Common myeloid progenitor, CD34-positive (primary cell): Measurements from ENCODE around the gene ASTN2.

Experiments
- CTCF ChIA-PET: fragments of 350-600 bp; sonication (Branson Sonifier 250); formaldehyde crosslinking; loops from one replicate; lab custom pipeline; 2021; ENCODE audit warnings: antibody characterized with exemption; lab: Charles Lee
- POLR2A ChIA-PET: fragments of 350-600 bp; sonication (Branson Sonifier 250); formaldehyde crosslinking; loops from one replicate; lab custom pipeline; 2021; ENCODE audit warnings: antibody characterized with exemption; lab: Charles Lee
- DNase-seq, 3 donors: peaks; one replicate each; pipeline versions ENCODE4 v3.0.0 to v3.0.0-alpha.2; 2013
- H3K27ac ChIP-seq, 2 experiments: 1 replicate in 1 of 2; 2 replicates in 1 of 2; pipeline ENCODE4 v1.7.0; 2013; ENCODE audit warnings: inconsistent platforms in 2 of 2, low read length in 2 of 2, mild to moderate bottlenecking in 2 of 2, low read depth in 1 of 2, moderate library complexity in 1 of 2; ENCODE audit not compliant: severe bottlenecking in 2 of 2, insufficient read depth in 1 of 2, poor library complexity in 1 of 2
- H3K27me3 ChIP-seq, 5 experiments: replicated peaks in 2 of 5; 1 replicate in 3 of 5; 2 replicates in 2 of 5; pipeline versions ENCODE4 v1.6.1 to v1.7.0; 2013; ENCODE audit warnings: low read length in 4 of 5, mild to moderate bottlenecking in 2 of 5, moderate library complexity in 2 of 5, inconsistent platforms in 1 of 5; ENCODE audit not compliant: insufficient read depth in 5 of 5, control insufficient read depth in 4 of 5
- H3K36me3 ChIP-seq, 4 experiments: 1 replicate in 2 of 4; 2 replicates in 2 of 4; pipeline versions ENCODE4 v1.6.1 to v1.7.0; 2013; ENCODE audit warnings: low read length in 3 of 4, control low read depth in 1 of 4, mild to moderate bottlenecking in 1 of 4; ENCODE audit not compliant: control insufficient read depth in 4 of 4, insufficient read depth in 4 of 4
- H3K4me1 ChIP-seq, 4 experiments: 1 replicate in 3 of 4; 2 replicates in 1 of 4; pipeline versions ENCODE4 v1.6.1 to v1.7.1; 2013; ENCODE audit warnings: low read length in 3 of 4, mild to moderate bottlenecking in 3 of 4, control low read depth in 1 of 4, inconsistent platforms in 1 of 4, moderate library complexity in 1 of 4; ENCODE audit not compliant: control insufficient read depth in 4 of 4, insufficient read depth in 4 of 4; ENCODE audit errors: control extremely low read depth in 1 of 4
- H3K4me3 ChIP-seq, 7 experiments: 1 replicate in 4 of 7; 2 replicates in 3 of 7; pipeline versions ENCODE4 v1.5.1 to v1.7.0; 2013; ENCODE audit warnings: mild to moderate bottlenecking in 7 of 7, low read length in 6 of 7, moderate library complexity in 6 of 7, inconsistent platforms in 2 of 7, low read depth in 2 of 7, control low read depth in 1 of 7; ENCODE audit not compliant: insufficient read depth in 4 of 7, control insufficient read depth in 1 of 7; ENCODE audit errors: extremely low read depth in 1 of 7
- H3K9me3 ChIP-seq, 5 experiments: 1 replicate in 4 of 5; 2 replicates in 1 of 5; pipeline versions ENCODE4 v1.6.1 to v1.7.1; 2013; ENCODE audit warnings: low read length in 4 of 5, mild to moderate bottlenecking in 2 of 5, inconsistent platforms in 1 of 5, low read depth in 1 of 5, moderate library complexity in 1 of 5; ENCODE audit not compliant: control insufficient read depth in 4 of 5, insufficient read depth in 2 of 5; ENCODE audit errors: control extremely low read depth in 1 of 5
- WGBS: methylation state at CpG from one replicate; pipeline ENCODE4 v1.1.5; 2013; ENCODE audit not compliant: insufficient coverage; 5-methylcytosine and 5-hydroxymethylcytosine counted together

Gene ASTN2

GRCh38 chr9:116480700-116481099, 934.2 kb downstream of the ASTN2 start:
- DNase-seq: no peak
- H3K27ac ChIP-seq: no peak overlapping the region
- no peaks in the 10 kb centered on the region for H3K9me3 ChIP-seq
- no peaks in the 10 kb centered on the region for H3K27me3 ChIP-seq
- H3K36me3 ChIP-seq: no peaks in the 10 kb centered on the region
- ChIA-PET CTCF (no interaction called here), POLR2A (no interaction called here)
- no peaks in the 10 kb centered on the region for H3K4me1 ChIP-seq
- H3K4me3 ChIP-seq: no peak overlapping the region
- no CpG with 5 or more reads among the region's 4 CpGs for WGBS

GRCh38 chr9:116479967-116480366, 934.9 kb downstream of the ASTN2 start:
- no peak overlapping the region for H3K27ac ChIP-seq
- no peak overlapping the region for H3K4me3 ChIP-seq
- H3K27me3 ChIP-seq: no peaks in the 10 kb centered on the region
- no peaks in the 10 kb centered on the region for H3K36me3 ChIP-seq
- no peaks in the 10 kb centered on the region for H3K9me3 ChIP-seq
- CTCF ChIA-PET: no interaction called here
- no peak for DNase-seq
- POLR2A ChIA-PET: no interaction called here
- no peaks in the 10 kb centered on the region for H3K4me1 ChIP-seq

GRCh38 chr9:116479056-116479544, 935.8 kb downstream of the ASTN2 start:
- ChIA-PET POLR2A (no interaction called here), CTCF (no interaction called here)
- no peak overlapping the region for H3K27ac ChIP-seq
- no CpG with 5 or more reads among the region's 1 CpG for WGBS
- H3K9me3 ChIP-seq: no peaks in the 10 kb centered on the region
- no peak for DNase-seq
- H3K4me3 ChIP-seq: no peak overlapping the region
- no peaks in the 10 kb centered on the region for H3K36me3 ChIP-seq
- H3K27me3 ChIP-seq: no peaks in the 10 kb centered on the region
- no peaks in the 10 kb centered on the region for H3K4me1 ChIP-seq

GRCh38 chr9:116477584-116478141, 937.2 kb downstream of the ASTN2 start:
- Histone ChIP-seq H3K36me3 (no peaks in the 10 kb centered on the region), H3K9me3 (no peaks in the 10 kb centered on the region), H3K27me3 (no peaks in the 10 kb centered on the region), H3K4me1 (no peaks in the 10 kb centered on the region), H3K27ac (no peak overlapping the region), H3K4me3 (no peak overlapping the region)
- WGBS: 85% methylated on average over 3 of the region's 4 CpGs
- ChIA-PET POLR2A (interaction anchor here (1.0 kb wide), 1 partner anchor 11 kb away, joined by 3 read pairs; no protein-coding TSS in a partner anchor), CTCF (no interaction called here)
- no peak for DNase-seq

GRCh38 chr9:116476935-116477381, 937.9 kb downstream of the ASTN2 start:
- DNase-seq: no peak
- Histone ChIP-seq H3K9me3 (no peaks in the 10 kb centered on the region), H3K4me1 (no peaks in the 10 kb centered on the region), H3K27ac (no peak overlapping the region), H3K4me3 (no peak overlapping the region), H3K36me3 (no peaks in the 10 kb centered on the region), H3K27me3 (no peaks in the 10 kb centered on the region)
- ChIA-PET CTCF (no interaction called here), POLR2A (no interaction called here)
- WGBS: 98% methylated on average over 10 of the region's 10 CpGs

GRCh38 chr9:116476002-116476401, 938.9 kb downstream of the ASTN2 start:
- POLR2A ChIA-PET: no interaction called here

GRCh38 chr9:116475201-116475600, 939.7 kb downstream of the ASTN2 start:
- no peak for DNase-seq
- Histone ChIP-seq H3K4me1 (peaks cover 0 to 7% (median 0%) of the 10 kb centered on the region in 4 experiments), H3K9me3 (no peaks in the 10 kb centered on the region), H3K27ac (no peak overlapping the region), H3K27me3 (no peaks in the 10 kb centered on the region), H3K4me3 (no peak overlapping the region), H3K36me3 (no peaks in the 10 kb centered on the region)
- ChIA-PET POLR2A (no interaction called here), CTCF (interaction anchor here (0.8 kb wide), 1 partner anchor 15 kb away, joined by 3 read pairs; no protein-coding TSS in a partner anchor)
- 100% methylated on average over 1 of the region's 1 CpG for WGBS

More at GRCh38 chr9:116476002-116476401, 938.9 kb downstream of the ASTN2 start:
- WGBS: 100% methylated on average over 6 of the region's 6 CpGs
- no peaks in the 10 kb centered on the region for H3K36me3 ChIP-seq
- no peak for DNase-seq
- CTCF ChIA-PET: interaction anchor here (0.8 kb wide), 1 partner anchor 15 kb away, joined by 3 read pairs; no protein-coding TSS in a partner anchor
- H3K9me3 ChIP-seq: no peaks in the 10 kb centered on the region
- H3K27ac ChIP-seq: no peak overlapping the region
- H3K4me3 ChIP-seq: no peak overlapping the region
- peaks cover 0 to 7% (median 0%) of the 10 kb centered on the region in 4 experiments for H3K4me1 ChIP-seq
- no peaks in the 10 kb centered on the region for H3K27me3 ChIP-seq
